PC-9 (cell line): ENCODE measurements around the gene TEX29. TPM values are rescaled to one million over a fixed set of nuclear protein-coding genes. Genes with fewer than 3 reads are reported as not detected.

ENCODE experiments used
- BruUV-seq: library from RNA; stranded (reverse); fragments of 400-500 nt; replicated peaks from 2 replicates; lab custom pipeline; 2021; lab: Mats Ljungman, UMichigan
- CTCF ChIA-PET: fragments of 300-600 bp; sonication (Branson Sonifier 250); formaldehyde crosslinking; loops from one replicate; lab custom pipeline; 2022; ENCODE audit warnings: antibody characterized with exemption; lab: Charles Lee
- POLR2A ChIA-PET: fragments of 300-600 bp; sonication (Branson Sonifier 250); formaldehyde crosslinking; loops from one replicate; lab custom pipeline; 2022; ENCODE audit warnings: antibody characterized with exemption; ENCODE audit not compliant: unreplicated experiment; lab: Charles Lee
- DNase-seq, 2 experiments: peaks; one replicate each; pipeline versions ENCODE4 v3.0.0 to v3.0.0-alpha.2; 2015 to 2022; ENCODE audit warnings: mixed read lengths in 1 of 2
- H2AFZ ChIP-seq: fragments of 200-600 bp; sonication (generic); 2 replicates; pipeline ENCODE4 v1.8.1; 2017; ENCODE audit warnings: antibody characterized with exemption
- H3F3A ChIP-seq: fragments of 200-600 bp; sonication (generic); 2 replicates; pipeline ENCODE4 v1.8.1; 2017; ENCODE audit warnings: antibody characterized with exemption, mild to moderate bottlenecking, low read depth; ENCODE audit not compliant: insufficient read depth
- H3K27ac ChIP-seq: fragments of 200-600 bp; sonication (generic); 2 replicates; pipeline ENCODE4 v1.6.1; 2016; ENCODE audit warnings: mixed run types
- H3K27me3 ChIP-seq: fragments of 200-600 bp; sonication (generic); 2 replicates; pipeline ENCODE4 v1.6.1; 2016; ENCODE audit warnings: low read depth, mixed run types; ENCODE audit not compliant: insufficient read depth
- H3K36me3 ChIP-seq: fragments of 200-600 bp; sonication (generic); 2 replicates; pipeline ENCODE4 v1.6.1; 2016; ENCODE audit warnings: low read depth, mixed run types
- H3K4me1 ChIP-seq: fragments of 200-600 bp; sonication (generic); replicated peaks from 2 replicates; pipeline ENCODE4 v1.6.1; 2016; ENCODE audit warnings: mixed run types; ENCODE audit not compliant: insufficient read depth
- H3K4me2 ChIP-seq: fragments of 200-600 bp; sonication (generic); 2 replicates; pipeline ENCODE4 v1.6.1; 2017; ENCODE audit warnings: mixed run types
- H3K4me3 ChIP-seq: fragments of 200-600 bp; sonication (generic); 2 replicates; pipeline ENCODE4 v1.6.1; 2016; ENCODE audit warnings: mixed run types
- H3K79me2 ChIP-seq: fragments of 200-600 bp; sonication (generic); 2 replicates; pipeline ENCODE4 v1.6.1; 2017; ENCODE audit warnings: low read depth, mixed run types
- H3K9me2 ChIP-seq: fragments of 200-600 bp; sonication (generic); 2 replicates; pipeline ENCODE4 v1.8.1; 2017; ENCODE audit warnings: mild to moderate bottlenecking; ENCODE audit not compliant: insufficient read depth
- H3K9me3 ChIP-seq: fragments of 200-600 bp; sonication (generic); 2 replicates; pipeline ENCODE4 v1.8.1; 2016; ENCODE audit warnings: low read depth; ENCODE audit not compliant: insufficient read depth
- H4K20me1 ChIP-seq: fragments of 200-600 bp; sonication (generic); 2 replicates; pipeline ENCODE4 v1.8.1; 2017; ENCODE audit not compliant: insufficient read depth
- EZH2 ChIP-seq: fragments of 200-600 bp; sonication (generic); IDR thresholded peaks from 2 replicates; pipeline ENCODE4 v1.8.0; 2017; ENCODE audit warnings: antibody characterized with exemption, low read depth
- intact Hi-C: fragments of 100-400 bp; cut with micrococcal nuclease; formaldehyde crosslinking; loops from one replicate; pipeline ENCODE4 v1.10.0; 2022; ENCODE audit not compliant: unreplicated experiment
- total RNA-seq: library from RNA; stranded (reverse); gene quantifications from 2 replicates; pipeline ENCODE4 v1.2.3, GENCODE V29; 2021
- TF ChIP-seq, protein P1 (sequence below): fragments of 200-600 bp; sonication (generic); conservative IDR thresholded peaks from 2 replicates; pipeline ENCODE4 v1.6.1; 2017; ENCODE audit warnings: mixed run types, antibody characterized with exemption, mild to moderate bottlenecking, moderate library complexity

The TEX29 gene
- total RNA-seq, 1 experiment from 2014 or later: not detected

DNA sequence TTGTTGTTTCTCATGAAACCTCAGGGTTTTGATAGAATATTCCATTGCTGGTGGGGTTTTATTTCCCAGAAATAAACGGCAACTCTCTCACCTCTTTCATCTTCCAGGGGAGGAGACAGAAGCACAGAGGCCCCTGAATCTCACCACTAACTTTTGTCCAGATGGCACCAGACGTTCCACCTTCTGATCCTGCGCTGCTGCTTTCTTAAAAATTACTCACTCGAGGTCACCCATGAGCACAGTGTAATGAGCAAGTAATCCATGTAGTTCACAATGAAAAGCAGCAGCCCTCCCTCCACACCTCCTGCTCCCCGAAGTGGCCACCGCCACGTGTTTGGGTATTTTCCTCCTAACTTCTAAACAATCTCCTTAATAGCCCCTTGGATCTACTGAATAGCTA, 51.3 kb downstream of the TEX29 start:
- Histone ChIP-seq H2AFZ (no peak overlapping the region), H3K27me3 (peaks cover 91% of the 10 kb centered on the region), H3K9me3 (no peaks in the 10 kb centered on the region), H4K20me1 (no peaks in the 10 kb centered on the region; the same call in 1 of the 2 replicates), H3K4me1 (no peaks in the 10 kb centered on the region), H3F3A (no peaks in the 10 kb centered on the region), H3K4me2 (no peak overlapping the region), H3K9me2 (no peaks in the 10 kb centered on the region), H3K36me3 (no peaks in the 10 kb centered on the region), H3K27ac (no peak overlapping the region), H3K4me3 (no peak overlapping the region), H3K79me2 (no peaks in the 10 kb centered on the region)
- ChIA-PET POLR2A (no interaction called here), CTCF (no interaction called here)
- no TSS peak for BruUV-seq
- no peak for DNase-seq
- TF ChIP-seq EZH2: no peak
- TF ChIP-seq, protein P1, sequence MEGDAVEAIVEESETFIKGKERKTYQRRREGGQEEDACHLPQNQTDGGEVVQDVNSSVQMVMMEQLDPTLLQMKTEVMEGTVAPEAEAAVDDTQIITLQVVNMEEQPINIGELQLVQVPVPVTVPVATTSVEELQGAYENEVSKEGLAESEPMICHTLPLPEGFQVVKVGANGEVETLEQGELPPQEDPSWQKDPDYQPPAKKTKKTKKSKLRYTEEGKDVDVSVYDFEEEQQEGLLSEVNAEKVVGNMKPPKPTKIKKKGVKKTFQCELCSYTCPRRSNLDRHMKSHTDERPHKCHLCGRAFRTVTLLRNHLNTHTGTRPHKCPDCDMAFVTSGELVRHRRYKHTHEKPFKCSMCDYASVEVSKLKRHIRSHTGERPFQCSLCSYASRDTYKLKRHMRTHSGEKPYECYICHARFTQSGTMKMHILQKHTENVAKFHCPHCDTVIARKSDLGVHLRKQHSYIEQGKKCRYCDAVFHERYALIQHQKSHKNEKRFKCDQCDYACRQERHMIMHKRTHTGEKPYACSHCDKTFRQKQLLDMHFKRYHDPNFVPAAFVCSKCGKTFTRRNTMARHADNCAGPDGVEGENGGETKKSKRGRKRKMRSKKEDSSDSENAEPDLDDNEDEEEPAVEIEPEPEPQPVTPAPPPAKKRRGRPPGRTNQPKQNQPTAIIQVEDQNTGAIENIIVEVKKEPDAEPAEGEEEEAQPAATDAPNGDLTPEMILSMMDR: no peak
- intact Hi-C loops: no loop called here

DNA sequence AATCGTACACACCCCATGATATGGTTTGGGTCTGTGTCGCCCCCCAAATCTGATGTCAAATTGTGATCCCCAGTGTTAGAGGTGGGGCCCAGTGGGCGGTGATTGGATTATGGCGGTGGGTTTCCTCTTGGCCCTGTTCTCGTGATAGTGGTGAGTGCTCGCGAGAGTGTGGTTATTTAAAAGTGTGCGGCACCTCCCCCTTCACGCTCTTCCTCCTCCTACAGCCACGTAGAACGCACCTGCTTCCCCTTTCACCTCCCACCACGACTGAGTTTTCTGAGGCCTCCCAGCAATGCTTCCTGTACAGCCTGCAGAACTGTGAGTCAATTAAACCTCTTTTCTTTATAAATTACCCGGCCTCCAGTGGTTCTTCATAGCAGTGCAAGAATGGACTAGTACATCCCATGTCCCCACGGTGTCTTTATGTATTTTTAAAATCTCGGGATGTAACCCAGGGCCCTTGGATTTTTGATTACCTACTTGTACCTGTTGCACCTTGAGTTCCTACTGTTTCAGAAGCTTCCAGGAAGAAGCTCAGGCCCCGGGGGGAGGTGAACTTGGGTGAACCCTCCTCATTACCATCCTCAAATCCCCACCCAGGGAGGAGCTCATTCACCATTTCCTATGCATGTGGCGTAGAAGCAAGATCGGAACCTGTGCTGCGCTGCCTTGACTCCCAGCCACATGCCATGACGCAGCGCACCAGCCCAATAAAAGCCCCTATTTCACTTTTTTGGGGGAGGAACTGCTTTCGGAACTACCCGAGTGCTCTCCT, 52.4 kb downstream of the TEX29 start:
- intact Hi-C loops: no loop called here
- ChIA-PET CTCF (no interaction called here), POLR2A (no interaction called here)
- H3K9me3 ChIP-seq: no peaks in the 10 kb centered on the region
- no peak overlapping the region for H3K4me2 ChIP-seq
- no peaks in the 10 kb centered on the region for H3K36me3 ChIP-seq
- no peaks in the 10 kb centered on the region for H4K20me1 ChIP-seq
- no peaks in the 10 kb centered on the region for H3K9me2 ChIP-seq
- H3K27ac ChIP-seq: no peak overlapping the region
- H3K4me3 ChIP-seq: no peak overlapping the region
- no peaks in the 10 kb centered on the region for H3F3A ChIP-seq
- H3K27me3 ChIP-seq: peaks cover 81% of the 10 kb centered on the region
- H2AFZ ChIP-seq: no peak overlapping the region
- no peaks in the 10 kb centered on the region for H3K4me1 ChIP-seq
- no peak for DNase-seq
- TF ChIP-seq EZH2: no peak
- TF ChIP-seq, protein P1: no peak
- H3K79me2 ChIP-seq: no peaks in the 10 kb centered on the region
- BruUV-seq: no TSS peak

DNA sequence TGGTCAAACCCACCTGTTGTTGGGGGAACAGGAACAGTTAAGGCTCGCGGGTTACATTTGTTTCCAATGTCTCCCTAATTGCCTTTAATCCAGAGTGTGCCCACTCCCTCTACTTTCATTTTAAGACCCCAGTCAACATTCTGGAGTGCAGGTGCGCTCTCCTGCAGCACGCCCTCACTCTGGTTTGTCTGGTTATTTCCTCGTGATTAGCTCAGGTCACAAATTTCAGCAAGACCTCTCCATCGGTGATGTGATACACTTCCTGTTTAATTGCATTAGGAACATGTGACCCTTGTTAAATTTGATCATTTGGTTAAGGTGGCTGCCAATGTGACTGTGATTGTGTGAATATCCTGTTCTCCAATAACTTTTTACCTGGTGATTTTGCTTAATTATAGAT, 53.0 kb downstream of the TEX29 start:
- no TSS peak for BruUV-seq
- ChIA-PET CTCF (no interaction called here), POLR2A (no interaction called here)
- H3K9me3 ChIP-seq: no peaks in the 10 kb centered on the region
- H4K20me1 ChIP-seq: no peaks in the 10 kb centered on the region
- no peak overlapping the region for H2AFZ ChIP-seq
- no peak overlapping the region for H3K4me3 ChIP-seq
- H3K9me2 ChIP-seq: no peaks in the 10 kb centered on the region
- no peaks in the 10 kb centered on the region for H3K79me2 ChIP-seq
- intact Hi-C loops: no loop called here
- no peaks in the 10 kb centered on the region for H3K36me3 ChIP-seq
- no peak for DNase-seq
- no peak for TF ChIP-seq EZH2
- TF ChIP-seq, protein P1: no peak
- peaks cover 76% of the 10 kb centered on the region for H3K27me3 ChIP-seq
- no peak overlapping the region for H3K4me2 ChIP-seq
- H3K4me1 ChIP-seq: no peaks in the 10 kb centered on the region
- H3K27ac ChIP-seq: no peak overlapping the region
- no peaks in the 10 kb centered on the region for H3F3A ChIP-seq
